Activated CD4-positive, alpha-beta T cell treated with anti-CD3 and anti-CD28 coated beads, Interleukin-2, amount 10 ng/mL, durations not matched to agents 24 days and 14 days (primary cell): ENCODE results near the gene USH1G. TPM values are rescaled to one million over a fixed set of nuclear protein-coding genes. Genes with fewer than 3 reads are reported as not detected.

Source experiments
- total RNA-seq: library from RNA; stranded (reverse); gene quantifications from 2 replicates; pipeline ENCODE4 v1.2.3, GENCODE V29; 2022

Gene USH1G
- total RNA-seq, 1 donor from 2014 or later: not detected

Other genes with a start within 250 kb of the USH1G start
- not detected in 2 replicates for gene CD300LF, start 210.3 kb downstream of the USH1G start, total RNA-seq
- gene RAB37, start 186.0 kb downstream of the USH1G start, total RNA-seq: 5.5 and 7.5 TPM in 2 replicates
- gene NHERF1, start 174.6 kb downstream of the USH1G start, total RNA-seq: 134 and 138 TPM in 2 replicates
- gene NAT9, start 146.9 kb downstream of the USH1G start, total RNA-seq: 62.7 and 67.6 TPM in 2 replicates
- 0.05 and 0.19 TPM in 2 replicates for gene GRIN2C, start 63.4 kb downstream of the USH1G start, total RNA-seq
- 18.8 and 20.5 TPM in 2 replicates for gene FDXR, start 50.3 kb downstream of the USH1G start, total RNA-seq
- not detected in 2 replicates for gene FADS6, start 29.6 kb downstream of the USH1G start, total RNA-seq
- gene OTOP2, start 1.0 kb upstream of the USH1G start, total RNA-seq: not detected in 2 replicates
- not detected in 2 replicates for gene OTOP3, start 12.6 kb upstream of the USH1G start, total RNA-seq
- gene HID1, start 49.5 kb upstream of the USH1G start, total RNA-seq: 0.17 TPM in 1 of 2 replicates, not detected in the other
- gene CDR2L, start 64.4 kb upstream of the USH1G start, total RNA-seq: 1.4 and 1.8 TPM in 2 replicates
- 73.3 and 74.3 TPM in 2 replicates for gene MRPL58, start 89.4 kb upstream of the USH1G start, total RNA-seq
- gene ATP5PD, start 123.7 kb upstream of the USH1G start, total RNA-seq: 158 and 161 TPM in 2 replicates
- 18.7 and 19.0 TPM in 2 replicates for gene KCTD2, start 124.0 kb upstream of the USH1G start, total RNA-seq
- 6.8 and 7.2 TPM in 2 replicates for gene SLC16A5, start 164.7 kb upstream of the USH1G start, total RNA-seq
- 11.2 and 12.0 TPM in 2 replicates for gene ARMC7, start 186.7 kb upstream of the USH1G start, total RNA-seq
- 76.5 and 84.7 TPM in 2 replicates for gene NT5C, start 208.5 kb upstream of the USH1G start, total RNA-seq
- 271 and 292 TPM in 2 replicates for gene JPT1, start 231.3 kb upstream of the USH1G start, total RNA-seq